ENCODE results near the gene DNAJC3.
"Not testable (repeated sequence)": the region's sequence is repeated elsewhere in the genome, so short reads cannot be mapped to it uniquely, and the experiment has no call there.

The DNAJC3 gene

GRCh38 chr13:95722241-95722640, 45.3 kb downstream of the DNAJC3 start:
- no peak overlapping the region for H3K4me3 Mint-ChIP-seq
- peak overlapping the region; percentile 22 for H3K27ac Mint-ChIP-seq
- ATAC-seq: no peak
- H3K27me3 Mint-ChIP-seq: no peaks in the 10 kb centered on the region
- H3K4me1 Mint-ChIP-seq: peaks cover 4% of the 10 kb centered on the region
- peaks cover 36% of the 10 kb centered on the region for H3K36me3 Mint-ChIP-seq
- H3K9me3 Mint-ChIP-seq: no peaks in the 10 kb centered on the region

GRCh38 chr13:95723438-95723837, 46.5 kb downstream of the DNAJC3 start:
- peaks cover 4% of the 10 kb centered on the region for H3K4me1 Mint-ChIP-seq
- peaks cover 41% of the 10 kb centered on the region for H3K36me3 Mint-ChIP-seq
- H3K27me3 Mint-ChIP-seq: no peaks in the 10 kb centered on the region

GRCh38 chr13:95724252-95724651, 47.3 kb downstream of the DNAJC3 start:
- Mint-ChIP-seq H3K4me3 (no peak overlapping the region), H3K27me3 (no peaks in the 10 kb centered on the region), H3K9me3 (peaks cover 2% of the 10 kb centered on the region), H3K27ac (no peak overlapping the region), H3K4me1 (peaks cover 4% of the 10 kb centered on the region), H3K36me3 (peaks cover 40% of the 10 kb centered on the region)
- ATAC-seq: no peak

More at GRCh38 chr13:95723438-95723837, 46.5 kb downstream of the DNAJC3 start:
- Mint-ChIP-seq H3K27ac (no peak overlapping the region), H3K9me3 (no peaks in the 10 kb centered on the region), H3K4me3 (no peak overlapping the region)
- no peak for ATAC-seq

- ATAC-seq: no peak
- Mint-ChIP-seq H3K4me1 (peaks cover 11% of the 10 kb centered on the region), H3K27ac (no peak overlapping the region), H3K36me3 (peaks cover 66% of the 10 kb centered on the region), H3K4me3 (no peak overlapping the region), H3K27me3 (no peaks in the 10 kb centered on the region), H3K9me3 (peaks cover 9% of the 10 kb centered on the region)
Measured at GRCh38 chr13:95726876-95727275, 49.9 kb downstream of the DNAJC3 start.

GRCh38 chr13:95728957-95729356, 52.0 kb downstream of the DNAJC3 start:
- H3K27me3 Mint-ChIP-seq: no peaks in the 10 kb centered on the region
- peaks cover 19% of the 10 kb centered on the region for H3K9me3 Mint-ChIP-seq
- H3K4me1 Mint-ChIP-seq: peaks cover 11% of the 10 kb centered on the region
- peaks cover 76% of the 10 kb centered on the region for H3K36me3 Mint-ChIP-seq
- H3K27ac Mint-ChIP-seq: no peak overlapping the region
- no peak for ATAC-seq
- H3K4me3 Mint-ChIP-seq: no peak overlapping the region

GRCh38 chr13:95734124-95734523, 57.2 kb downstream of the DNAJC3 start:
- no peak for ATAC-seq
- no peak overlapping the region for H3K27ac Mint-ChIP-seq
- peaks cover 56% of the 10 kb centered on the region for H3K36me3 Mint-ChIP-seq
- H3K4me3 Mint-ChIP-seq: no peak overlapping the region
- peaks cover 20% of the 10 kb centered on the region for H3K9me3 Mint-ChIP-seq
- H3K4me1 Mint-ChIP-seq: peaks cover 9% of the 10 kb centered on the region
- no peaks in the 10 kb centered on the region for H3K27me3 Mint-ChIP-seq

- H3K36me3 Mint-ChIP-seq: peaks cover 18% of the 10 kb centered on the region
- H3K4me3 Mint-ChIP-seq, ATAC-seq, H3K9me3 Mint-ChIP-seq, H3K27ac Mint-ChIP-seq, H3K27me3 Mint-ChIP-seq: not testable (repeated sequence)
- H3K4me1 Mint-ChIP-seq: peaks cover 23% of the 10 kb centered on the region
Measured at GRCh38 chr13:95740071-95740978, 63.4 kb downstream of the DNAJC3 start.

- no peak overlapping the region for H3K4me3 Mint-ChIP-seq
- H3K4me1 Mint-ChIP-seq: peaks cover 23% of the 10 kb centered on the region
- H3K36me3 Mint-ChIP-seq: peaks cover 18% of the 10 kb centered on the region
- no peak overlapping the region for H3K27ac Mint-ChIP-seq
- peaks cover 3% of the 10 kb centered on the region for H3K9me3 Mint-ChIP-seq
- H3K27me3 Mint-ChIP-seq: no peaks in the 10 kb centered on the region
- no peak for ATAC-seq
Measured at GRCh38 chr13:95740979-95741320, 64.0 kb downstream of the DNAJC3 start.

- H3K27ac Mint-ChIP-seq: peak overlapping the region; percentile 5
Measured at GRCh38 chr13:95741584-95742563, 64.9 kb downstream of the DNAJC3 start.

GRCh38 chr13:95743192-95743591, 66.3 kb downstream of the DNAJC3 start:
- H3K4me3 Mint-ChIP-seq: no peak overlapping the region
- no peak overlapping the region for H3K27ac Mint-ChIP-seq
- peaks cover 23% of the 10 kb centered on the region for H3K4me1 Mint-ChIP-seq
- peaks cover 3% of the 10 kb centered on the region for H3K9me3 Mint-ChIP-seq
- H3K27me3 Mint-ChIP-seq: no peaks in the 10 kb centered on the region
- H3K36me3 Mint-ChIP-seq: peaks cover 27% of the 10 kb centered on the region
- no peak for ATAC-seq

More at GRCh38 chr13:95741584-95742563, 64.9 kb downstream of the DNAJC3 start:
- peaks cover 23% of the 10 kb centered on the region for H3K4me1 Mint-ChIP-seq
- no peak overlapping the region for H3K4me3 Mint-ChIP-seq
- ATAC-seq: no peak
- H3K9me3 Mint-ChIP-seq: peaks cover 3% of the 10 kb centered on the region
- peaks cover 19% of the 10 kb centered on the region for H3K36me3 Mint-ChIP-seq
- H3K27me3 Mint-ChIP-seq: no peaks in the 10 kb centered on the region

- no peak overlapping the region for H3K27ac Mint-ChIP-seq
- no peak overlapping the region for H3K4me3 Mint-ChIP-seq
- H3K9me3 Mint-ChIP-seq: no peaks in the 10 kb centered on the region
- no peaks in the 10 kb centered on the region for H3K27me3 Mint-ChIP-seq
- no peak for ATAC-seq
- peaks cover 23% of the 10 kb centered on the region for H3K4me1 Mint-ChIP-seq
- H3K36me3 Mint-ChIP-seq: peaks cover 29% of the 10 kb centered on the region
Measured at GRCh38 chr13:95745289-95745688, 68.3 kb downstream of the DNAJC3 start.

- Mint-ChIP-seq H3K27ac (no peak overlapping the region), H3K36me3 (peaks cover 27% of the 10 kb centered on the region), H3K4me1 (peaks cover 21% of the 10 kb centered on the region), H3K4me3 (no peak overlapping the region), H3K9me3 (no peaks in the 10 kb centered on the region), H3K27me3 (no peaks in the 10 kb centered on the region)
- ATAC-seq: no peak
Measured at GRCh38 chr13:95745752-95746151, 68.8 kb downstream of the DNAJC3 start.

GRCh38 chr13:95749545-95749944, 72.6 kb downstream of the DNAJC3 start:
- no peaks in the 10 kb centered on the region for H3K4me1 Mint-ChIP-seq
- no peak overlapping the region for H3K4me3 Mint-ChIP-seq
- H3K27ac Mint-ChIP-seq: no peak overlapping the region
- ATAC-seq: no peak
- peaks cover 27% of the 10 kb centered on the region for H3K36me3 Mint-ChIP-seq
- H3K27me3 Mint-ChIP-seq: no peaks in the 10 kb centered on the region
- H3K9me3 Mint-ChIP-seq: peaks cover 4% of the 10 kb centered on the region

- Mint-ChIP-seq H3K27me3 (no peaks in the 10 kb centered on the region), H3K4me1 (no peaks in the 10 kb centered on the region), H3K4me3 (no peak overlapping the region), H3K27ac (no peak overlapping the region), H3K9me3 (peaks cover 4% of the 10 kb centered on the region), H3K36me3 (peaks cover 24% of the 10 kb centered on the region)
- no peak for ATAC-seq
Measured at GRCh38 chr13:95752677-95753076, 75.7 kb downstream of the DNAJC3 start.

- Mint-ChIP-seq H3K36me3 (peaks cover 27% of the 10 kb centered on the region), H3K4me3 (no peak overlapping the region), H3K27ac (no peak overlapping the region), H3K27me3 (no peaks in the 10 kb centered on the region), H3K4me1 (no peaks in the 10 kb centered on the region), H3K9me3 (peaks cover 4% of the 10 kb centered on the region)
- ATAC-seq: no peak
Measured at GRCh38 chr13:95754069-95754468, 77.1 kb downstream of the DNAJC3 start.

All from stimulated activated memory B cell treated with anti-CD40 and anti-IgM and Interleukin-4, amounts not matched to agents 10 μg/mL and 1 μg/mL and 100 μg/mL, for 72 hours (primary cell).